GM18951 (cell line): Measurements from ENCODE around the gene MAPKAP1.

Experiments used
- POLR2A ChIP-seq: IDR thresholded peaks from 4 replicates; pipeline ENCODE4 v1.6.1; 2011; ENCODE audit warnings: mild to moderate bottlenecking; ENCODE audit not compliant: insufficient read length, insufficient read depth; ENCODE audit errors: extremely low read depth
- in situ Hi-C: fragments of 300-500 bp; cut with MboI; formaldehyde crosslinking; loops from one replicate; pipeline ENCODE4 v1.12.0; 2022; ENCODE audit warnings: low sequenced_read_pairs, mixed read lengths, inconsistent platforms; ENCODE audit not compliant: unreplicated experiment

The MAPKAP1 gene

GRCh38 chr9:125463926-125464325 lies 243.1 kb downstream of the MAPKAP1 start:
- in situ Hi-C loops = no loop called here
- TF ChIP-seq POLR2A = no peak

DNA sequence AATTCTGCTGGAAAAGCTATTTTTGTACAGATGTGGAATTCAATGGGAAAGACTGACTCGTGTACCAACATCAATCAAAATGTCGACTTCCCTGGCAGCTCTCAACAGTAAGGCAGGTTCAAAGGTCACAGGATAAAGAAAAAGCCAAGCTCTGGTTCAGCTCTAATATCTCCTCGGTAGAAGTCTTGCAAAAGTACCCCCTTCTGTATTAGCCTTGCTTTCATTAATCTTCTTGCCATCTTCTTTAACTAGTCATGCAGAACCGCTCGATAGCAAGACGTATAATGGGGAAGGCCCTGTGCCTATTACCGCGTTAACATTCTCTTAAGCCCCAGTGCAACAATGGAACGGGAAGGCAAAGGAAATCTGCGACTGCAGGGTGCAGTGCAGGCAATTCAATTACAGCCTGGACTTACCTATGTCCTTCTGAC lies 244.1 kb downstream of the MAPKAP1 start:
- TF ChIP-seq POLR2A = no peak
- in situ Hi-C loops = no loop called here

DNA sequence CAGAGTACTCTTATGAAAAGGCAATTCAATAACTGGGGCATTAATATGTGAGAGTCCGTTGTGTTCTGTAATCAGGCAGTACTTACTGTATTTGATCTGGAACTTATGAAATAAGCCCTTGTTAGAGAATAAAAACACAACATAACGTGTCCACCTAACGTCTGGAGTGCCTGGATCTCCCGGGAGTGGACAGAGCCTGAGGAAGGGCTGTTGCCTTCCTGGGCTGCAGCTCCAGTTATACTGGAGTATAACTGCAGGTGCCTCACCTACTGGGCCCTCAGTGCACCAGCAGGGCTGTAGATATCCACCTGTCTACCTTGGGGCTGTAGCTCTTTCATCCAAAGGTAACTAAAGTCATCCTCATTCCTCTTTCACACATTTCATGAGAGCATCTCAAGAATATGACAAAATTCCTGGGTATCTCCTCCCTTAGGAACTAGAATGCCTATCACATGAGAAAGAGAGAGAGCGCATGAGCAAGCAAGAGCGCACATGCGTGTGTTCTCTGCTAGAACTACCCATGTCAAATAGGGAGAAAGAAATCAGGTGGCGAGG lies 245.3 kb downstream of the MAPKAP1 start:
- in situ Hi-C loops = no loop called here
- no peak for TF ChIP-seq POLR2A

GRCh38 chr9:125460883-125461635 lies 245.9 kb downstream of the MAPKAP1 start:
- in situ Hi-C loops = no loop called here
- no peak for TF ChIP-seq POLR2A

GRCh38 chr9:125460346-125460745 lies 246.7 kb downstream of the MAPKAP1 start:
- TF ChIP-seq POLR2A = no peak
- in situ Hi-C loops = no loop called here

GRCh38 chr9:125457357-125457756 lies 249.7 kb downstream of the MAPKAP1 start:
- in situ Hi-C loops = no loop called here
- TF ChIP-seq POLR2A = no peak

DNA sequence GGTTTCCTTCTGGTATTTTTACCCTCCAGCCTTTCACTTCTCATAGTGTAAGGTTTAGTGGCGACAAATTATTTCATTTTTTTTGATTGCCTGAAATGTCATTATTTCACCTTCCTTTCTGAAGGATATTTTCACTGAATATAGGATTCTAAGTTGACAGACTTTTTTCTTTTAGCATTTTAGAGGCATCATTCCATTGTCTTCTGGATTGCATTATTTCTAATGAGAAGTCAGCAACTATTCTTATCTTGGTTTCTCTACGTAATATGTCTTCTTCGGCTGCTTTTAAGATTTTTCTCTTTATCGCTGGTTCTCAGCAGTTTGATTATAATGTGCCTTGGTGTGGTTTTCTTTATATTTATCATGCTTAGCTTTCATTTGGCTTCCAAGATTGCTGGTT lies 251.1 kb downstream of the MAPKAP1 start:
- TF ChIP-seq POLR2A = no peak
- in situ Hi-C loops = no loop called here

DNA sequence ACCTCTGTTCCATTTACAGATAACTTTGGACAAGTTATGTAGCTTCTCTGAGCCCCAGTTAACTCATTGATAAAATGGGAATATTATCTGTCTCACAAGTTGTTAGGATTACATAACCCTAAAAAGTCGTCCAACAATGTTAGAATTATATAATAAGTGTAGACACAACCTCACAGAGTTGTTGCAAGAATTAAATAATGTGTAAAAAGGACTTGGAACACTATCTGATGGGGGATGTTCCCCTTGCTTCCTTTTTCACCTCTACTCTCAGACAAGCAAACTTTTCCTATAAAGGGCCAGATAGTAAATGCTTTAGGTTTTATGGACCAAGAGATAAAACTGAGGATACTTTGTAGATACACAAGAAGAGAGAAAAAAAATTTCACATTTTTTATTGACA lies 251.9 kb downstream of the MAPKAP1 start:
- TF ChIP-seq POLR2A = no peak
- in situ Hi-C loops = no loop called here

GRCh38 chr9:125447202-125447802 lies 259.7 kb downstream of the MAPKAP1 start:
- in situ Hi-C loops = no loop called here
- no peak for TF ChIP-seq POLR2A

DNA sequence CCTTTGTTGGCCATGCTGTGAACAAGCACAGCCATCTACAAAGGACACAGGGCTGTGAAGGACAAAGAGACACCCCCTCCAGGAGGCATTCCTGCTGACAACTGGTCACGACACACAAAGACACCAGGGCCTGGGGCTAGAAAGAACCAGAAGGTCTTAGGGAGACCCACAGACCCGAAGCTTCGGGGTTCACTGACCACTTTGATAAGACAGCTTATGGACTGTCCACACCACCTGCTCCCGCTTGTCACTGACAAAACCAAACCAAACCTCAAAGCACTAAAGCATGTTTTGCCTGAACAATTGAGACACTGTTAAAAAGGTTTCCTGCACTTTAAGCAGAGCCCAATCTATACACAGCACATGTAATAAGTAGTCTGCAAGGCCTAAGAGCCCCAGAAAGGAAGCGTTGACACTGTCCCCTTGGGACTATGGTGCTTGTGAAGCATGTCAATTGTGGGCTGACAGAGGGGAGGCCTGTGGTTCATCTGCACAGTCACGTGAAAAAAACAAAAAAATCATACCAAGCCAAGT lies 260.4 kb downstream of the MAPKAP1 start:
- no peak for TF ChIP-seq POLR2A
- in situ Hi-C loops = no loop called here

DNA sequence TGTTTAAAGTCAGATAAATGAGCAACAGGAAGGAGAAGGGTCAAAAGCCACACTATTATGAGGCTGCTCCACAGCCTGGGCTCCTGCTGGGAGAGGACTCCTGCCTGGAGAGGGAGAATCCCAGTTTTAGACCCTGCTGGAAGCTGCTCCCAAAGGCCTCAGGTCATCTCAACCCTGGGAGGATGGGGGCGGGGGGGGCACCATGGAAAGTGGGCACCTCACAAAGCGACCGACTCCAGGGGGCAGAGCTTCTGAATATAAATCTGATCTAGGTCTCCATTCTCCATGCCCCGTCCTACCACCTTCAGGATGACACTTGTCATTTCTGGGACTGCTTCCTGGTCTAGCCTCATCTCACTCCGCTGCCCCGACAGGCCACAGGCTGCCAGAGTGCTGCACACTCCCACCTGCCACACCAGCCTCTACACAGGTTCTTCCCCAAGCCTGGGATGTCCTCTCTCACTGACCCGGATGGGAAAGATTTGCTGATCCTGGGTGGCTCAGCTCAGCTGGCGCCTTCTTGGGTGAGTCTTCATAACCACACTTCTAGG lies 262.0 kb downstream of the MAPKAP1 start:
- in situ Hi-C loops = no loop called here

GRCh38 chr9:125444166-125444565 lies 262.8 kb downstream of the MAPKAP1 start:
- TF ChIP-seq POLR2A = no peak
- in situ Hi-C loops = no loop called here

More for the DNA sequence above, 262.0 kb downstream of the MAPKAP1 start:
- TF ChIP-seq POLR2A = no peak

- in situ Hi-C loops = no loop called here
- no peak for TF ChIP-seq POLR2A
Measured at GRCh38 chr9:125443367-125443766, 263.6 kb downstream of the MAPKAP1 start.
